GM23338 (cell line): Measurements from ENCODE around the gene NOVA1. TPM values are rescaled to one million over a fixed set of nuclear protein-coding genes. Genes with fewer than 3 reads are reported as not detected.

Experiments
- ATAC-seq: fragments of 200-7000 bp; cut with Tn5 transposase; 3 replicates; pipeline ENCODE4 v1.9.1; 2020
- DNase-seq: peaks from one replicate; pipeline ENCODE4 v3.0.0-alpha.2; 2015; ENCODE audit warnings: low spot score
- H2AFZ ChIP-seq: fragments of 200-600 bp; sonication (generic); 2 replicates; pipeline ENCODE4 v1.8.0; 2016; ENCODE audit warnings: antibody characterized with exemption, mild to moderate bottlenecking, moderate library complexity
- H3F3A ChIP-seq: fragments of 200-600 bp; sonication (generic); replicated peaks from 2 replicates; pipeline ENCODE4 v1.8.0; 2017; ENCODE audit warnings: antibody characterized with exemption, mixed run types, low read depth
- H3K27ac ChIP-seq: fragments of 200-600 bp; sonication (generic); 2 replicates; pipeline ENCODE4 v1.6.1; 2016; ENCODE audit warnings: low read depth
- H3K27me3 ChIP-seq: fragments of 200-600 bp; sonication (generic); 2 replicates; pipeline ENCODE4 v1.8.0; 2016; ENCODE audit warnings: mild to moderate bottlenecking, mixed run types, moderate library complexity; ENCODE audit not compliant: insufficient read depth
- H3K36me3 ChIP-seq: fragments of 200-600 bp; sonication (generic); 2 replicates; pipeline ENCODE4 v1.8.0; 2016; ENCODE audit warnings: mild to moderate bottlenecking; ENCODE audit not compliant: insufficient read depth
- H3K4me1 ChIP-seq: fragments of 200-600 bp; sonication (generic); 2 replicates; pipeline ENCODE4 v1.8.0; 2016; ENCODE audit warnings: mild to moderate bottlenecking, moderate library complexity; ENCODE audit not compliant: insufficient read depth
- H3K4me2 ChIP-seq: fragments of 200-600 bp; sonication (generic); 2 replicates; pipeline ENCODE4 v1.7.1; 2017; ENCODE audit warnings: mixed run types
- H3K4me3 ChIP-seq: fragments of 200-600 bp; sonication (generic); 2 replicates; pipeline ENCODE4 v1.6.1; 2016; ENCODE audit warnings: mixed run types
- H3K79me2 ChIP-seq: fragments of 200-600 bp; sonication (generic); replicated peaks from 2 replicates; pipeline ENCODE4 v1.8.0; 2017; ENCODE audit warnings: mild to moderate bottlenecking; ENCODE audit not compliant: insufficient read depth
- H3K9me2 ChIP-seq: fragments of 200-600 bp; sonication (generic); 2 replicates; pipeline ENCODE4 v1.8.0; 2017; ENCODE audit not compliant: insufficient read depth
- H4K20me1 ChIP-seq: fragments of 200-600 bp; sonication (generic); replicated peaks from 2 replicates; pipeline ENCODE4 v1.8.0; 2017; ENCODE audit warnings: mild to moderate bottlenecking; ENCODE audit not compliant: insufficient read depth
- H3K27ac Mint-ChIP-seq: 2 replicates; pipeline ENCODE4 v1.8.0; 2020; ENCODE audit warnings: inconsistent platforms, mild to moderate bottlenecking, moderate library complexity, mixed read lengths
- H3K27me3 Mint-ChIP-seq: 3 replicates; pipeline ENCODE4 v1.8.0; 2022; ENCODE audit warnings: low read depth, mild to moderate bottlenecking, moderate library complexity, mixed read lengths, inconsistent platforms; ENCODE audit not compliant: insufficient read depth, poor library complexity
- H3K36me3 Mint-ChIP-seq: 3 replicates; pipeline ENCODE4 v1.8.0; 2021; ENCODE audit warnings: low read depth, mild to moderate bottlenecking, inconsistent platforms, moderate library complexity, mixed read lengths
- H3K4me1 Mint-ChIP-seq: 3 replicates; pipeline ENCODE4 v1.8.0; 2020; ENCODE audit warnings: mild to moderate bottlenecking, inconsistent platforms, mixed read lengths
- H3K4me3 Mint-ChIP-seq: 3 replicates; pipeline ENCODE4 v1.8.0; 2021; ENCODE audit warnings: moderate library complexity, mild to moderate bottlenecking, inconsistent platforms, mixed read lengths
- H3K9me3 Mint-ChIP-seq: 3 replicates; pipeline ENCODE4 v1.8.0; 2020; ENCODE audit warnings: moderate library complexity, mild to moderate bottlenecking, inconsistent platforms, mixed read lengths
- CREB1 ChIP-seq: fragments of 250-450 bp; sonication (Bioruptor Pico); IDR thresholded peaks from 2 replicates; pipeline ENCODE4 v1.5.0; 2020; ENCODE audit warnings: low read depth, mild to moderate bottlenecking, moderate library complexity
- CTCF ChIP-seq, 2 experiments: fragments of 200-600 bp in 1 of 2; sonication (generic) in 1 of 2; conservative IDR thresholded peaks; 2 replicates each; pipeline versions ENCODE4 v1.5.1 to v1.6.1; 2016 to 2017; ENCODE audit warnings: antibody characterized with exemption in 2 of 2, low read depth in 2 of 2, mild to moderate bottlenecking in 2 of 2, moderate library complexity in 1 of 2
- ETS1 ChIP-seq: IDR thresholded peaks from 2 replicates; pipeline ENCODE4 v1.6.1; 2016; ENCODE audit warnings: antibody characterized with exemption
- EZH2 ChIP-seq: fragments of 200-600 bp; sonication (generic); IDR thresholded peaks from one replicate; pipeline ENCODE4 v1.8.0; 2017; ENCODE audit warnings: antibody characterized with exemption, mild to moderate bottlenecking, low read depth; ENCODE audit not compliant: unreplicated experiment
- EZH2phosphoT487 ChIP-seq: fragments of 200-600 bp; sonication (generic); IDR thresholded peaks from one replicate; pipeline ENCODE4 v1.8.1; 2018; ENCODE audit warnings: antibody characterized with exemption; ENCODE audit not compliant: unreplicated experiment
- JUNB ChIP-seq: IDR thresholded peaks from one replicate; pipeline ENCODE4 v1.6.1; 2016; ENCODE audit warnings: antibody characterized with exemption; ENCODE audit not compliant: unreplicated experiment
- NANOG ChIP-seq: IDR thresholded peaks from 2 replicates; pipeline ENCODE4 v1.6.1; 2016; ENCODE audit warnings: antibody characterized with exemption, borderline replicate concordance
- POLR2AphosphoS5 ChIP-seq: IDR thresholded peaks from 2 replicates; pipeline ENCODE4 v1.6.1; 2016; ENCODE audit warnings: antibody characterized with exemption, low read depth
- REST ChIP-seq: IDR thresholded peaks from one replicate; pipeline ENCODE4 v1.6.1; 2018; ENCODE audit warnings: antibody characterized with exemption; ENCODE audit not compliant: unreplicated experiment
- STAT1 ChIP-seq: IDR thresholded peaks from one replicate; pipeline ENCODE4 v1.6.1; 2016; ENCODE audit warnings: antibody characterized with exemption; ENCODE audit not compliant: unreplicated experiment
- ZNF114 ChIP-seq: fragments of 250-450 bp; sonication (Bioruptor Pico); IDR thresholded peaks from 2 replicates; pipeline ENCODE4 v1.5.0; 2020; ENCODE audit warnings: mild to moderate bottlenecking, moderate library complexity
- ZNF331 ChIP-seq: fragments of 250-450 bp; sonication (Bioruptor Pico); IDR thresholded peaks from 2 replicates; pipeline ENCODE4 v1.5.0; 2020; ENCODE audit warnings: low read depth, mild to moderate bottlenecking, moderate library complexity
- ZNF462 ChIP-seq: fragments of 250-450 bp; sonication (Bioruptor Pico); IDR thresholded peaks from 2 replicates; pipeline ENCODE4 v1.5.0; 2020; ENCODE audit warnings: mild to moderate bottlenecking, moderate library complexity
- polyA plus RNA-seq: library from polyadenylated mRNA; unstranded; fragments of >200 nt; fragmentation: Nextera tagmentation; extraction: Ambion mirVana; gene quantifications from 2 replicates; pipeline ENCODE4 v1.2.1, GENCODE V29; 2016
- total RNA-seq: library from RNA; depleted of rRNA; stranded (reverse); fragments of >200 nt; shearing (Covaris generic); gene quantifications from 2 replicates; pipeline ENCODE4 v1.2.3, GENCODE V29; 2014

NOVA1 gene
- total and polyA plus RNA-seq, 2 experiments from 2014 or later: 8.1 to 11.6 TPM

- H3K9me3 Mint-ChIP-seq: no peaks in the 10 kb centered on the region
- peaks cover 19% of the 10 kb centered on the region for H3K4me1 Mint-ChIP-seq
- H4K20me1 ChIP-seq: no peaks in the 10 kb centered on the region
- H3K36me3 ChIP-seq: no peaks in the 10 kb centered on the region
- no peaks in the 10 kb centered on the region for H3K9me2 ChIP-seq
- ATAC-seq (no peak), DNase-seq (no peak)
- no peak overlapping the region for H3K4me3 Mint-ChIP-seq
- H2AFZ ChIP-seq: no peak overlapping the region
- H3K27ac Mint-ChIP-seq: no peak overlapping the region
- TF ChIP-seq CTCF (conservative IDR thresholded peaks at IDR 0.05; ENCODE audit: low read depth in 2 of 2) (no peak), POLR2AphosphoS5 (no peak), NANOG (no peak), ZNF331 (CRISPR knock-in tag) (no peak), REST (no peak), ZNF462 (CRISPR knock-in tag) (no peak), EZH2phosphoT487 (no peak), EZH2 (no peak), ZNF114 (CRISPR knock-in tag) (no peak), CREB1 (CRISPR knock-in tag) (no peak), ETS1 (no peak), STAT1 (no peak), JUNB (no peak)
- no peaks in the 10 kb centered on the region for H3K36me3 Mint-ChIP-seq
- no peaks in the 10 kb centered on the region for H3K27me3 ChIP-seq
- no peaks in the 10 kb centered on the region for H3F3A ChIP-seq
- peaks cover 3% of the 10 kb centered on the region for H3K27me3 Mint-ChIP-seq
- no peak overlapping the region for H3K4me3 ChIP-seq
- H3K4me1 ChIP-seq: 0 out of 2 replicates have a peak, but pooled peaks cover 1% of the 10 kb centered on the region
- no peak overlapping the region for H3K27ac ChIP-seq
- no peak overlapping the region for H3K4me2 ChIP-seq
- no peaks in the 10 kb centered on the region for H3K79me2 ChIP-seq
Observed at GRCh38 chr14:26528415-26529182, 69.2 kb downstream of the NOVA1 start.
